Measurements from ENCODE around the gene UBAC2.

The UBAC2 gene

GRCh38 chr13:99299256-99299919 is 98.7 kb downstream of the UBAC2 start:
- no peak for DNase-seq

GRCh38 chr13:99299920-99300341 is 99.3 kb downstream of the UBAC2 start:
- DNase-seq: no peak

- no peak for DNase-seq
Measured at GRCh38 chr13:99301056-99301838, 100.6 kb downstream of the UBAC2 start.

- no peak for DNase-seq
Measured at GRCh38 chr13:99301913-99302636, 101.4 kb downstream of the UBAC2 start.

GRCh38 chr13:99302637-99303505 is 102.2 kb downstream of the UBAC2 start:
- DNase-seq: no peak

GRCh38 chr13:99303863-99304521 is 103.3 kb downstream of the UBAC2 start:
- no peak for DNase-seq

GRCh38 chr13:99304541-99304940 is 103.9 kb downstream of the UBAC2 start:
- no peak for DNase-seq

- no peak for DNase-seq
Measured at GRCh38 chr13:99305158-99305557, 104.5 kb downstream of the UBAC2 start.

- no peak for DNase-seq
Measured at GRCh38 chr13:99305566-99305965, 104.9 kb downstream of the UBAC2 start.

- no peak for DNase-seq
Measured at GRCh38 chr13:99307247-99307646, 106.6 kb downstream of the UBAC2 start, which contains the start of gene GPR183. Gene GPR183, minus strand, starts transcription at chr13:99307399. Its CDS starts 11,254 bp downstream, at chr13:99296145.

GRCh38 chr13:99307648-99308339 is 107.1 kb downstream of the UBAC2 start:
- DNase-seq: no peak

GRCh38 chr13:99308471-99309087 is 107.9 kb downstream of the UBAC2 start:
- DNase-seq: no peak

- DNase-seq: no peak
Measured at GRCh38 chr13:99310382-99311031, 109.9 kb downstream of the UBAC2 start.

GRCh38 chr13:99311137-99311536 is 110.5 kb downstream of the UBAC2 start:
- no peak for DNase-seq

- DNase-seq: no peak
Measured at GRCh38 chr13:99311748-99312492, 111.3 kb downstream of the UBAC2 start.

- no peak for DNase-seq
Measured at GRCh38 chr13:99312493-99312883, 111.8 kb downstream of the UBAC2 start.

- DNase-seq: peak; percentile 11
Measured at GRCh38 chr13:99313501-99313900, 112.8 kb downstream of the UBAC2 start.

GRCh38 chr13:99313941-99314340 is 113.3 kb downstream of the UBAC2 start:
- no peak for DNase-seq

GRCh38 chr13:99314640-99315176 is 114.1 kb downstream of the UBAC2 start:
- DNase-seq: no peak

Data from NCI-H1092 treated with DMSO at 0.1 percent for 48 hours (cell line).